ENCODE measurements around the gene FAM200A.

FAM200A gene

DNA sequence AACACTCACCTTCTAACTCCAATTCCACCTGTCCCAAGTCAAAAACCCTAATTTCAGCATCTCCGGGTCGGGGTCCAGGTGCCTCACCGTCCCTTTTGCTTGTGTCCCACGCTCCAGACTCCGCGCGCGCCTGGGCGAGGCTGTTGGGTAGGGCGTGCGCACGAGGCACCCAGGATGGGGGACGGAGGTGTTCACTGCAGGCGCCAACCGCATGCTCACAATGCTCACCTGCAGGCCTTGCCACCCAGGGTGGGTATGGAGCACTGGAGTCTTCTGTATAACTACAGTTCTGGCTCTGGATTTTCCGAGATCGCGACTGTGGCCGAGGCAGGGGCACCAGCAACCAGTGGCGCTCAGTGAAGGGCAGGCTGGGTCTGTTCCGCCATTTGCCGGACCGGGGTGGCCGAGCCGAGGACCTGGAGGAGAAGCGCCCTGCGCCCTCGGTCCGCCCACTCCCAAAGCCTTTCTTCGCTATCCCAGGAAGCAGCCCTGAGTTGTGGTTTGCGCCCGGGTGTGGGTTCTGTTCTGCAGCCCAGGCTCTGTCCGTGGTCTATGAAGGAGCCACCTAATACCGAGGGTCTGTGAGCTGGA is 8.7 kb downstream of the FAM200A start:
- TF ChIP-seq, protein P1, sequence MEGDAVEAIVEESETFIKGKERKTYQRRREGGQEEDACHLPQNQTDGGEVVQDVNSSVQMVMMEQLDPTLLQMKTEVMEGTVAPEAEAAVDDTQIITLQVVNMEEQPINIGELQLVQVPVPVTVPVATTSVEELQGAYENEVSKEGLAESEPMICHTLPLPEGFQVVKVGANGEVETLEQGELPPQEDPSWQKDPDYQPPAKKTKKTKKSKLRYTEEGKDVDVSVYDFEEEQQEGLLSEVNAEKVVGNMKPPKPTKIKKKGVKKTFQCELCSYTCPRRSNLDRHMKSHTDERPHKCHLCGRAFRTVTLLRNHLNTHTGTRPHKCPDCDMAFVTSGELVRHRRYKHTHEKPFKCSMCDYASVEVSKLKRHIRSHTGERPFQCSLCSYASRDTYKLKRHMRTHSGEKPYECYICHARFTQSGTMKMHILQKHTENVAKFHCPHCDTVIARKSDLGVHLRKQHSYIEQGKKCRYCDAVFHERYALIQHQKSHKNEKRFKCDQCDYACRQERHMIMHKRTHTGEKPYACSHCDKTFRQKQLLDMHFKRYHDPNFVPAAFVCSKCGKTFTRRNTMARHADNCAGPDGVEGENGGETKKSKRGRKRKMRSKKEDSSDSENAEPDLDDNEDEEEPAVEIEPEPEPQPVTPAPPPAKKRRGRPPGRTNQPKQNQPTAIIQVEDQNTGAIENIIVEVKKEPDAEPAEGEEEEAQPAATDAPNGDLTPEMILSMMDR (conservative IDR thresholded peaks at IDR 0.05; ENCODE audit: low read depth, low read length) = no peak
- H3K4me3 ChIP-seq (ENCODE audit: low read length) = no peak overlapping the region
- no peak for DNase-seq (ENCODE audit: low read depth)

DNA sequence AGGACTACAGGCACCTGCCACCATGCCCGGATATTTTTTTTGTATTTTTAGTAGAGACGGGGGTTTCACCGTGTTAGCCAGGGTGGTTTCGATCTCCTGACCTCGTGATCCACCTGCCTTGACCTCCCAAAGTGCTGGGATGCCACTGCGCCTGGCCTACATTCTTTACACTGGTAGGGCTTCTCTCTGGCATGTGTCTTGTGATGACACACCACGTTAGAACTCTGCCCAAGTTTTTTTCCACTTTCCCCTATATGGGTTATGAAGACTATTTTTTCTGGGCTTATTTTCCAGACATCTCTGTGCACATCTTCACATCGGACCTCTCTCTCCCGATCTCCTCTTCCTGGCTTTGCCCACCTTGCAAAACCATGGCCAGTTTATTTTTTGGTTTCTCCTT is 10.7 kb downstream of the FAM200A start:
- TF ChIP-seq, protein P1 (conservative IDR thresholded peaks at IDR 0.05; ENCODE audit: low read depth, low read length) = no peak

GRCh38 chr7:99540542-99540941 is 11.4 kb downstream of the FAM200A start:
- TF ChIP-seq, protein P1 (conservative IDR thresholded peaks at IDR 0.05; ENCODE audit: low read depth, low read length) = no peak
- DNase-seq (ENCODE audit: low read depth) = no peak
- no peak overlapping the region for H3K4me3 ChIP-seq (ENCODE audit: low read length)

More for the DNA sequence above, 10.7 kb downstream of the FAM200A start:
- DNase-seq (ENCODE audit: low read depth) = no peak
- H3K4me3 ChIP-seq (ENCODE audit: low read length) = no peak overlapping the region

- TF ChIP-seq, protein P1 (conservative IDR thresholded peaks at IDR 0.05; ENCODE audit: low read depth, low read length) = no peak
- H3K4me3 ChIP-seq (ENCODE audit: low read length) = no peak overlapping the region
- no peak for DNase-seq (ENCODE audit: low read depth)
These were observed 12.6 kb downstream of the FAM200A start for GRCh38 chr7:99539213-99539811.

DNA sequence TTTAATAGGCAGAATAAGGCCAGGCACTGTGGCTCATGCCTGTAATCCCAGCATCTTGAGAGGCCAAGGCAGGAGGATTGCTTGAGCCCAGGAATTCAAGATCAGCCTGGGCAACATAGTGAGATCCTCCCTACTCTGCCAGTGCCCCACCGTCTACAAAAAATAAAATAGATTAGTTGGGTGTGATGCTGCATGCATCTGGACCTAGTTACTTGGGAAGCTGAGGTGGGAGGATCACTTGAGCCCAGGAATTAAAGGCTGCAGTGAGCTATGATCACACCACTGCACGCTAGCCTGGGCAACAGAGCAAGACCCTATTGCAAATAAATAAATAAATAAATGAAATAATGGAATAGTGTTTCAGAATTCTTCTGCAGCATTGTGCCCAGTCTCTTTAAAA is 16.2 kb downstream of the FAM200A start:
- TF ChIP-seq, protein P1 (conservative IDR thresholded peaks at IDR 0.05; ENCODE audit: low read depth, low read length) = no peak
- DNase-seq (ENCODE audit: low read depth) = no peak
- no peak overlapping the region for H3K4me3 ChIP-seq (ENCODE audit: low read length)

- H3K4me3 ChIP-seq (ENCODE audit: low read length) = no peak overlapping the region
- TF ChIP-seq, protein P1 (conservative IDR thresholded peaks at IDR 0.05; ENCODE audit: low read depth, low read length) = no peak
- no peak for DNase-seq (ENCODE audit: low read depth)
These were observed 20.6 kb downstream of the FAM200A start for GRCh38 chr7:99531354-99531765.

All from retinal pigment epithelial cell (primary cell).